Measurements from ENCODE around the gene GALNT17.

GALNT17 gene

GRCh38 chr7:71694665-71695064 lies 562.7 kb downstream of the GALNT17 start:
- TF ChIP-seq, protein P1, sequence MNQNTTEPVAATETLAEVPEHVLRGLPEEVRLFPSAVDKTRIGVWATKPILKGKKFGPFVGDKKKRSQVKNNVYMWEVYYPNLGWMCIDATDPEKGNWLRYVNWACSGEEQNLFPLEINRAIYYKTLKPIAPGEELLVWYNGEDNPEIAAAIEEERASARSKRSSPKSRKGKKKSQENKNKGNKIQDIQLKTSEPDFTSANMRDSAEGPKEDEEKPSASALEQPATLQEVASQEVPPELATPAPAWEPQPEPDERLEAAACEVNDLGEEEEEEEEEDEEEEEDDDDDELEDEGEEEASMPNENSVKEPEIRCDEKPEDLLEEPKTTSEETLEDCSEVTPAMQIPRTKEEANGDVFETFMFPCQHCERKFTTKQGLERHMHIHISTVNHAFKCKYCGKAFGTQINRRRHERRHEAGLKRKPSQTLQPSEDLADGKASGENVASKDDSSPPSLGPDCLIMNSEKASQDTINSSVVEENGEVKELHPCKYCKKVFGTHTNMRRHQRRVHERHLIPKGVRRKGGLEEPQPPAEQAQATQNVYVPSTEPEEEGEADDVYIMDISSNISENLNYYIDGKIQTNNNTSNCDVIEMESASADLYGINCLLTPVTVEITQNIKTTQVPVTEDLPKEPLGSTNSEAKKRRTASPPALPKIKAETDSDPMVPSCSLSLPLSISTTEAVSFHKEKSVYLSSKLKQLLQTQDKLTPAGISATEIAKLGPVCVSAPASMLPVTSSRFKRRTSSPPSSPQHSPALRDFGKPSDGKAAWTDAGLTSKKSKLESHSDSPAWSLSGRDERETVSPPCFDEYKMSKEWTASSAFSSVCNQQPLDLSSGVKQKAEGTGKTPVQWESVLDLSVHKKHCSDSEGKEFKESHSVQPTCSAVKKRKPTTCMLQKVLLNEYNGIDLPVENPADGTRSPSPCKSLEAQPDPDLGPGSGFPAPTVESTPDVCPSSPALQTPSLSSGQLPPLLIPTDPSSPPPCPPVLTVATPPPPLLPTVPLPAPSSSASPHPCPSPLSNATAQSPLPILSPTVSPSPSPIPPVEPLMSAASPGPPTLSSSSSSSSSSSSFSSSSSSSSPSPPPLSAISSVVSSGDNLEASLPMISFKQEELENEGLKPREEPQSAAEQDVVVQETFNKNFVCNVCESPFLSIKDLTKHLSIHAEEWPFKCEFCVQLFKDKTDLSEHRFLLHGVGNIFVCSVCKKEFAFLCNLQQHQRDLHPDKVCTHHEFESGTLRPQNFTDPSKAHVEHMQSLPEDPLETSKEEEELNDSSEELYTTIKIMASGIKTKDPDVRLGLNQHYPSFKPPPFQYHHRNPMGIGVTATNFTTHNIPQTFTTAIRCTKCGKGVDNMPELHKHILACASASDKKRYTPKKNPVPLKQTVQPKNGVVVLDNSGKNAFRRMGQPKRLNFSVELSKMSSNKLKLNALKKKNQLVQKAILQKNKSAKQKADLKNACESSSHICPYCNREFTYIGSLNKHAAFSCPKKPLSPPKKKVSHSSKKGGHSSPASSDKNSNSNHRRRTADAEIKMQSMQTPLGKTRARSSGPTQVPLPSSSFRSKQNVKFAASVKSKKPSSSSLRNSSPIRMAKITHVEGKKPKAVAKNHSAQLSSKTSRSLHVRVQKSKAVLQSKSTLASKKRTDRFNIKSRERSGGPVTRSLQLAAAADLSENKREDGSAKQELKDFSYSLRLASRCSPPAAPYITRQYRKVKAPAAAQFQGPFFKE (tag by site-specific recombination; IDR thresholded peaks at IDR 0.05; ENCODE audit: borderline replicate concordance): no peak
- TF ChIP-seq ZNF223 (tag by site-specific recombination; IDR thresholded peaks at IDR 0.05) (no peak), ZNF530 (tag by site-specific recombination; IDR thresholded peaks at IDR 0.05; ENCODE audit: low read depth) (no peak), ZNF366 (tag by site-specific recombination; conservative IDR thresholded peaks at IDR 0.05) (no peak), GLIS1 (tag by site-specific recombination; IDR thresholded peaks at IDR 0.05) (no peak), ZNF157 (tag by site-specific recombination; IDR thresholded peaks at IDR 0.05) (no peak), ZNF670 (tag by site-specific recombination; IDR thresholded peaks at IDR 0.05; ENCODE audit: low read depth) (no peak), ZNF658 (tag by site-specific recombination; IDR thresholded peaks at IDR 0.05) (no peak), EGR2 (tag by site-specific recombination; IDR thresholded peaks at IDR 0.05; ENCODE audit: low read depth) (no peak), ZNF571 (tag by site-specific recombination; IDR thresholded peaks at IDR 0.05) (no peak), ZNF354C (tag by site-specific recombination; IDR thresholded peaks at IDR 0.05; ENCODE audit: borderline replicate concordance, low read depth) (no peak), ZNF610 (tag by site-specific recombination; IDR thresholded peaks at IDR 0.05; ENCODE audit: borderline replicate concordance) (no peak), ZFHX2 (tag by site-specific recombination; conservative IDR thresholded peaks at IDR 0.05) (no peak), ZFP69B (tag by site-specific recombination; IDR thresholded peaks at IDR 0.05) (no peak), ZNF416 (tag by site-specific recombination; IDR thresholded peaks at IDR 0.05) (no peak), HOXA7 (CRISPR knock-in tag; IDR thresholded peaks at IDR 0.05; ENCODE audit: borderline replicate concordance) (no peak)
- TF ChIP-seq, protein P2, sequence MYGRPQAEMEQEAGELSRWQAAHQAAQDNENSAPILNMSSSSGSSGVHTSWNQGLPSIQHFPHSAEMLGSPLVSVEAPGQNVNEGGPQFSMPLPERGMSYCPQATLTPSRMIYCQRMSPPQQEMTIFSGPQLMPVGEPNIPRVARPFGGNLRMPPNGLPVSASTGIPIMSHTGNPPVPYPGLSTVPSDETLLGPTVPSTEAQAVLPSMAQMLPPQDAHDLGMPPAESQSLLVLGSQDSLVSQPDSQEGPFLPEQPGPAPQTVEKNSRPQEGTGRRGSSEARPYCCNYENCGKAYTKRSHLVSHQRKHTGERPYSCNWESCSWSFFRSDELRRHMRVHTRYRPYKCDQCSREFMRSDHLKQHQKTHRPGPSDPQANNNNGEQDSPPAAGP (tag by site-specific recombination; IDR thresholded peaks at IDR 0.05): no peak
- TF ChIP-seq, protein P3, sequence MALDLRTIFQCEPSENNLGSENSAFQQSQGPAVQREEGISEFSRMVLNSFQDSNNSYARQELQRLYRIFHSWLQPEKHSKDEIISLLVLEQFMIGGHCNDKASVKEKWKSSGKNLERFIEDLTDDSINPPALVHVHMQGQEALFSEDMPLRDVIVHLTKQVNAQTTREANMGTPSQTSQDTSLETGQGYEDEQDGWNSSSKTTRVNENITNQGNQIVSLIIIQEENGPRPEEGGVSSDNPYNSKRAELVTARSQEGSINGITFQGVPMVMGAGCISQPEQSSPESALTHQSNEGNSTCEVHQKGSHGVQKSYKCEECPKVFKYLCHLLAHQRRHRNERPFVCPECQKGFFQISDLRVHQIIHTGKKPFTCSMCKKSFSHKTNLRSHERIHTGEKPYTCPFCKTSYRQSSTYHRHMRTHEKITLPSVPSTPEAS (tag by site-specific recombination; IDR thresholded peaks at IDR 0.05): no peak
- TF ChIP-seq, protein P4, sequence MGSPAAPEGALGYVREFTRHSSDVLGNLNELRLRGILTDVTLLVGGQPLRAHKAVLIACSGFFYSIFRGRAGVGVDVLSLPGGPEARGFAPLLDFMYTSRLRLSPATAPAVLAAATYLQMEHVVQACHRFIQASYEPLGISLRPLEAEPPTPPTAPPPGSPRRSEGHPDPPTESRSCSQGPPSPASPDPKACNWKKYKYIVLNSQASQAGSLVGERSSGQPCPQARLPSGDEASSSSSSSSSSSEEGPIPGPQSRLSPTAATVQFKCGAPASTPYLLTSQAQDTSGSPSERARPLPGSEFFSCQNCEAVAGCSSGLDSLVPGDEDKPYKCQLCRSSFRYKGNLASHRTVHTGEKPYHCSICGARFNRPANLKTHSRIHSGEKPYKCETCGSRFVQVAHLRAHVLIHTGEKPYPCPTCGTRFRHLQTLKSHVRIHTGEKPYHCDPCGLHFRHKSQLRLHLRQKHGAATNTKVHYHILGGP (tag by site-specific recombination; IDR thresholded peaks at IDR 0.05): no peak
- Histone ChIP-seq H3K4me3 (ENCODE audit: low read depth, low read length) (no peak overlapping the region), H3K4me1 (ENCODE audit: control insufficient read depth, insufficient read depth, low read length) (no peaks in the 10 kb centered on the region), H3K27ac (ENCODE audit: extremely low read depth, low read depth, low read length) (no peak overlapping the region), H3K9me3 (ENCODE audit: control insufficient read depth, insufficient read depth, low read depth, low read length) (no peaks in the 10 kb centered on the region), H3K36me3 (ENCODE audit: control insufficient read depth in 2 of 2, insufficient read depth in 1 of 2, low read length in 2 of 2) (no peaks in the 10 kb centered on the region)
- ChIA-PET POLR2A (no interaction called here), CTCF (no interaction called here)

Measured in HEK293 (cell line).